GM12873 (cell line): ENCODE data around the gene GRM5.
A peak's percentile ranks its signal among the peaks of the same experiment; 100 is the strongest.

Source experiments
- TF ChIP-seq, protein P1 (sequence below): IDR thresholded peaks from 2 replicates; pipeline ENCODE4 v1.5.1; 2012; ENCODE audit warnings: low read depth, mild to moderate bottlenecking, moderate library complexity, low read length, control low read depth; ENCODE audit not compliant: insufficient read depth; ENCODE audit errors: missing control alignments

The GRM5 gene

DNA sequence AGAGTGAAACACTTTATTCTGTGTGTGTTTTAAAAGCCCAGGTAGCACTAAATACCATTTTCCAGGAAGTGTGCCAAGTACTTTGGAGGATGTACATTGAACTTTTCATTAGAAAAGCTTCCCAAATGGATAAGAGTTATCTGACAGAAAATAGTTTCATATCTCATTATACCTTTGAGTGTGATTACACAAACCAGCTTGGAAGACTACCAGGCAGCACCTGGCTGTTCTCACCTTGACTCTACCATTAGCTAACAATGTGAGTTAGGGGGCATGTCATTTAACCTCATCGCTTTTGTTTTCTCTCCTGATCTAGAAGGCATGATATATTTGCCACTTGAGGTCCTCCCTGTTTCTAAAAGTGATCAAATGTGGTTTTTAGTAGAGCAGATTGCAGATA, 50.2 kb downstream of the GRM5 start:
- TF ChIP-seq, protein P1, sequence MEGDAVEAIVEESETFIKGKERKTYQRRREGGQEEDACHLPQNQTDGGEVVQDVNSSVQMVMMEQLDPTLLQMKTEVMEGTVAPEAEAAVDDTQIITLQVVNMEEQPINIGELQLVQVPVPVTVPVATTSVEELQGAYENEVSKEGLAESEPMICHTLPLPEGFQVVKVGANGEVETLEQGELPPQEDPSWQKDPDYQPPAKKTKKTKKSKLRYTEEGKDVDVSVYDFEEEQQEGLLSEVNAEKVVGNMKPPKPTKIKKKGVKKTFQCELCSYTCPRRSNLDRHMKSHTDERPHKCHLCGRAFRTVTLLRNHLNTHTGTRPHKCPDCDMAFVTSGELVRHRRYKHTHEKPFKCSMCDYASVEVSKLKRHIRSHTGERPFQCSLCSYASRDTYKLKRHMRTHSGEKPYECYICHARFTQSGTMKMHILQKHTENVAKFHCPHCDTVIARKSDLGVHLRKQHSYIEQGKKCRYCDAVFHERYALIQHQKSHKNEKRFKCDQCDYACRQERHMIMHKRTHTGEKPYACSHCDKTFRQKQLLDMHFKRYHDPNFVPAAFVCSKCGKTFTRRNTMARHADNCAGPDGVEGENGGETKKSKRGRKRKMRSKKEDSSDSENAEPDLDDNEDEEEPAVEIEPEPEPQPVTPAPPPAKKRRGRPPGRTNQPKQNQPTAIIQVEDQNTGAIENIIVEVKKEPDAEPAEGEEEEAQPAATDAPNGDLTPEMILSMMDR: no peak

DNA sequence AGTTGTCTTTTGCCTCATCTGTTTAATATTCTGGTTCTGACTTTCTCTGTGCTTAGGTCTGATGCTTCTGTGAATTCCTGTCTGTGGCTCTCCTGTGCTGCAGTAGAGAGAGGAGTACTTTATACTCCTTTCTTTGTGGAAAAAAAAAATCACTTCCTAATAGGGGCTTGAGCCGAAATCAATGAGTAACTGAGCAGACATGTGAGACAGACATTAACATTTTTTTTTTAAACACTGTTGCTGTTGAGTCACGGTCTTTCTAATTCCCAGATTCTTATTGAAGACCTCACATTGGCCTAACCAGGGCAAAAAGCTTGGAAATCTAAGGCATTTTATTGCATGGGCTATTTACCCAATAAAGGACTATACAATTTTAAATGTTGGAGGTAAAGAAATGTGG, 86.1 kb downstream of the GRM5 start:
- TF ChIP-seq, protein P1: no peak

DNA sequence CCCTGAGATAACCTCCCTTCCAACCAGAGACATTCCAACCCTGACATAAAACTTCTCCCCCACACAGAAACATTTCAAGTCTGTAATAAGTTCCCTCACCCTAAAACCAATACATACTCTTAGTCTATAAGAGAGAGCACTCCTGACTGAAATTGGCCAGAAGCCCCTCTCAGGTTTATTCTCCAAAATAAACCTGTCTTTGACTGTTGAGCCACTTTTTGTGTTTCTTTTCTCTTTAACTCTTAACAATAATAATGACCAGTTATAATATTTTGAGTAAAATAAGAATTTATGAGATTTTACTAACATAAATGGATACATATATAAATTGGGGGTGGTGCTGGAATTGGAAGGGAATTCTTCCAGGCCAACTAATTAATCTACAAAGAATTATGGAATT, 93.6 kb downstream of the GRM5 start:
- TF ChIP-seq, protein P1: no peak

DNA sequence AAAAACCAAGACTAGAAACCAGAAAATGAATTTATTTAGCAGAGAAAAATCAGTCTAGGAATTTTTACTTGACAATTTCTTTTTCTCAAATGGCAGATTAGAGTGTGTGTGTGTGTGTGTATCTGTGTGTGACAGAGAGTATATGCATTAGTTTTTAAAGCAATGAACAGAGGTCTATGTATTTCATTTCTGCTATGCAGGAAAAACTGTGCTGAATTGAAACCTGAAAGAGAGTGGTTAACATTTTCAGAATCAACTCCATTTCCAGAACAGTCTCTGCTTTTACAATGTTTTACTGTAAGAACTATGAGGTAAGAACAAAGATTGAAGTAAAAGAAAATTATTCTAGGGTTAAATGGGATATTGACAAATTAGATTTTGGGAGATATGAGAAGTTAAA, 114.8 kb downstream of the GRM5 start:
- TF ChIP-seq, protein P1: no peak

DNA sequence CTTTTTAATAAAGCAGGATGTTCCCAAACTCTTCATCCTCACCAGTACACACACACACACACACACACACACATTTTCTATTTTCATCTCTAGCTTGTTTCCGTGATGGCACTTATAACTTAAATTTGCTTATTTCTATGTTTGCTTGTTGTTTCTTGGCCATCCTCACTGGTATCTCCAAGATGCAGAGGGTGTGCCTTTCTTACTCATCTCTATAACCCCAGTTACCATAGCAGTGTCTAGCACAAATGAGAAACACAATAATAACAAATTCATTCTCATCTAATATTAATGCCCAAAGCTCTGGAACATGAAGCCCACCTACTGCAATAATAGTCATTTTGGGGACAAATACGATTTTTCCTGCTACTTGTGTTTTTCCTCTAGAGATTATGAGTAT, 156.3 kb downstream of the GRM5 start:
- TF ChIP-seq, protein P1: no peak

DNA sequence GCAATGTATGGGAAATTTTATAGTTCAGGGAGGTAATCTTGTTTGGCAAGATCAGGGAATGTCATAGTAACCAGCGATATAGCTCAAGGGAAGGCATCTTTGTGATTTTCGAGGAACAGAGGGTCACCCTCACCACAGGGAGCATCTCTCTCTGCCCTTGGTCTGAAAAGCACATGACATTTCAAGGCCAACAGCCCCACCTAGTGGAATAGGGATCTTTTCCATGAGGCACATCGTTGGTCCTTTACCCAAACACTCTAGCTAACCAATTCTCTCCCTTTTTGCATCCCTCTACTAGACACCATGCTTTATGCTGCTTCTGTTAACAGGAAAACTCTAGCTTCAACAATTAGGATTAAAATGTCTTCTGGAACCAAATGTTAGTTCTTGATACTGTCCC, 179.0 kb downstream of the GRM5 start:
- TF ChIP-seq, protein P1: peak; percentile 63

DNA sequence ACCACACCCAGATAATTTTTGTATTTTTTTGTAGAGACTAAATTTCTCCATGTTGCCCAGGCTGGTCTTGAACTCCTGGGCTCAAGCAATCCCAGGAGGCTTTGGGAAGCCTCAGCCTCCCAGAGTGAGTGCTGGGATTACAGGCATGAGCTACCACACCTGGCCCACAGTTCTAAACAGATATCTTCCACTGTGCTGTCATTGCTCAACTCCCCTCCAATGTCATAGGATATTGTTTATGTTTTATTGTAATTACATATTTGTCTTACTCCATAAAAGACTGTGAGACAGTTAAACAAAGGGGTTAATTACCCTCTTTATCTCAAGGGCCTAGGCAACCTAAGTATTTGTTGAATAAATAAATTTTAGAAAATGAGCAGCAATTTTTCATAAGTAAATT, 204.2 kb downstream of the GRM5 start:
- TF ChIP-seq, protein P1: no peak
